Urinary bladder (tissue), 4 donors: ENCODE results near the gene MYLK. TPM values are rescaled to one million over a fixed set of nuclear protein-coding genes. Genes with fewer than 3 reads are reported as not detected.
"Not testable (repeated sequence)": the region's sequence is repeated elsewhere in the genome, so short reads cannot be mapped to it uniquely, and the experiment has no call there.

Source experiments
- DNase-seq: peaks from one replicate; pipeline ENCODE4 v3.0.0-alpha.2; 2015; ENCODE audit errors: extremely low spot score
- H3K27ac ChIP-seq: one replicate; pipeline ENCODE4 v1.5.1; 2013; ENCODE audit warnings: low read depth, mild to moderate bottlenecking, moderate library complexity
- H3K36me3 ChIP-seq: one replicate; pipeline ENCODE4 v1.6.1; 2013; ENCODE audit warnings: mild to moderate bottlenecking, moderate library complexity; ENCODE audit not compliant: insufficient read depth
- H3K4me1 ChIP-seq: one replicate; pipeline ENCODE4 v1.6.1; 2013; ENCODE audit warnings: mild to moderate bottlenecking, moderate library complexity; ENCODE audit not compliant: insufficient read depth
- H3K4me3 ChIP-seq: one replicate; pipeline ENCODE4 v1.5.1; 2013; ENCODE audit warnings: low read depth, low read length
- WGBS: extraction: QIAGEN DNeasy Blood & Tissue Kit; methylation state at CpG from one replicate; pipeline ENCODE4 v1.1.7; 2013; 5-methylcytosine and 5-hydroxymethylcytosine counted together
- polyA plus RNA-seq: library from polyadenylated mRNA; stranded (reverse); fragments of 200-250 nt; gene quantifications from one replicate; pipeline ENCODE4 v1.2.3, GENCODE V29; 2013
- total RNA-seq: library from RNA; depleted of rRNA; stranded (reverse); fragments of >200 nt; gene quantifications from one replicate; pipeline ENCODE4 v1.2.3, GENCODE V29; 2014
- donor health status: healthy with polysubstance abuse.
- donor health status: healthy.

MYLK gene
- total and polyA plus RNA-seq, 2 donors, result 1,524 to 1,651 TPM

DNA sequence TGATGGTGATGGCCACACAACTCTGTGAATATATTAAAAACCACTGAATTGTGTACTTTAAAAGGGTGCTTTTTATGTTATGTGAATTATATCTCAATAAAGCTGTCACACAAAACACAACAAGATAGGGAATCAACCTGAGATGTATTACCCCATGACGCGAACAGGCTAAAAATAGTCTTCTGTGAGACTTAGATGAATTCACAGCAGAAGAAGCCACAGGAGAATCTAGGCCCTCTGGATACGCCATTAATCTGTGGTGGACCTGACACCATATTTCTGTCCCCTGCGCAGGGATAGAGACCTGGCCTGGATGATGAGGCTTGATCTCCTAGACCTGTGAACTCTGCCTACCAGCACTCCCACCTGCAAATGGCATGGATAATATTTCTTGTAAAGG lies 153.3 kb downstream of the MYLK start:
- Histone ChIP-seq H3K27ac (no peak overlapping the region), H3K4me1 (no peaks in the 10 kb centered on the region), H3K36me3 (no peaks in the 10 kb centered on the region), H3K4me3 (no peak overlapping the region)
- DNase-seq, result no peak
- 74% methylated on average over 4 of the region's 4 CpGs for WGBS

DNA sequence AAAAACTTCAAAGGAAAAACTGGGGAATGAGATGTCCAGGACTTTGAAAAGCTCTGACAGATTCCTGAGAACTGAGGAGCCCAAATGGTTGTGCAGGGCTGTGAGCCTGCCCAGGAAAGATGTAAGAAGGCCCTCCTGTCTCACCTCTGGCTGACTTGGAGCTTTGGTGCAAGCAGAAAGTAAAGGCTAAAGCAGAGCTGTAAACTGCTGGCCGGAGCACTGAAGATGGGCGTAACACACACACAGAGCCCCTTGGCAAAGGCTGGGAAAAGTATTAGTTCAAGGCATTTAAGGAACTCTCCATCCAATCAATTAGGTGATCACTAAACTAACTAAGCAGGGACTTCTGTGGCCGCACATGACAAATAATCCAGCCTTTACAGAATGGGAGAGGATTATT lies 155.1 kb downstream of the MYLK start:
- H3K36me3 ChIP-seq, result no peaks in the 10 kb centered on the region
- no peak overlapping the region for H3K27ac ChIP-seq
- no peak overlapping the region for H3K4me3 ChIP-seq
- WGBS, result 93% methylated on average over 3 of the region's 3 CpGs
- DNase-seq, result no peak
- no peaks in the 10 kb centered on the region for H3K4me1 ChIP-seq

DNA sequence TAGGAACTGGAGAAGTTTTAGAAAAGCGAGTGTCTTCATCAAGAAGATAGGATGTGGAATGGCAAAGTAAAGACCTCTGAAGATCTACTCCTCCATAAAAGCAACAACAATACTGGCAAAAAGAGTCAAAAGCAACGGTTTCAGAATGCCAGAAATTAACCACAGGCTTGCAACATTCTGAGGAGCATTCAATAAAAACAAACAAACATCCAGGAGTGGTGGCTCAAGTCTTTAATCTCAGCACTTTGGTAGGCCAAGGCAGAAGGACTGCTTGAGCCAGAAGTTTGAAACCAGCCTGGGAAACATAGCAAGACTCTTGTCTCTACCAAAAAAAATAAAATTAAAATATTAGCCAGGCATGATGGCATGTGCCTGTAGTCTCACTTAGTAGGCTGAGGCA lies 156.1 kb downstream of the MYLK start:
- 74% methylated on average over 2 of the region's 2 CpGs for WGBS

DNA sequence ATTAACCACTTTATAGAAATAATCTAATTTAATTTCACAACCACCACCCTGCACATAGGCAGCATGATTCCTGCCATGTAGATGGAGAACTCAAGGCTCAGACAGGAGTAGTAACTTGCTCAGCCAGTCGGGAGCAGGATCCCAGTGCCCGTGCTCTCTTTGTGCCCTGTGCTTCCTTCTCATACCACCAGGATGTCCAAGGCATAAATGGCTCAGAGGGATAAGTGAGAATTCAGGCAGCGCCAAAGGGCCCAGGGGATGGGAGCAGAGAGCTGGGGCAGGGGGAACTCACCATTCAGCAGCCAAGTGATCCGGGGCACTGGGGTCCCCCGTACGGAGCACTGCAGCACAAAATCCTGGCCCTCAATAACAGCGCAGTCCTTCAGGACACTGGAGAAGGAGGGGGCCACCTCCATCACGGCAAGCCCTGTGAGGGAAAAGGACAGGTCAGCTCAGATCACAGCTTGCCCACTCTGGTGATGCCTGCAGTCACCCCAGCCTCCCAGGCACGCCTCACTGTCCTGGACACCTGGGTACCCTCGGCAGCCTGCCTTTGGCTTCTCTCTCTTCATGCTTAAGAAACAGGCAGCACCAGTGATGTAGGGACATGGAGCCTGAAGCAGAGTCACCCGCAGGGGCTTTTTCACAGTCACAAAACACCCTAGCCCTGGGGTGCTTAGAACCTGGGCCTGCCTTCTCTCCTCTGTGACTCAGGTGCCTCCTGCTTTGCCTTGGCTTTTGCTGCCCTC lies 158.3 kb downstream of the MYLK start:
- no peak overlapping the region for H3K27ac ChIP-seq
- WGBS, result 89% methylated on average over 11 of the region's 11 CpGs

More for the DNA sequence above, 156.1 kb downstream of the MYLK start:
- no peak for DNase-seq
- no peak overlapping the region for H3K27ac ChIP-seq
- H3K4me3 ChIP-seq, result no peak overlapping the region
- H3K36me3 ChIP-seq, result no peaks in the 10 kb centered on the region
- H3K4me1 ChIP-seq, result no peaks in the 10 kb centered on the region

DNA sequence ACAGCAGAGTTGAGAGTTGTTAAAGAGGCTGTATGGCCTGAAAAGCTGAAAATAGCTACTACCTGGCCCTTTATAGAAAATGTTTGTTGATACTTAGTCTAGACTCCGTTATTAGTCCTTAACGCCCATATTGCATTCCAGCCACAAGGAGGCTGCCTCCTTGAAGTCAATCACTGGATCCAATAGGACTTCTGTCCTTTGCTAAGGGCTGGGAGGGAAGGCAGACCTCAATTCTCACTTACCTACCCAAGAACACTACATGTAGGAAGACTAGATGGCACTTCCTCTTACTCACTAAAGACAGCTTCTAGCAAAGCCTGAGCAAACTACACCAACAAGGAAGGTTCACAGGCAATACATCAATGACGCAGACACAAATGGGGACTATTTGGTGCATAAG lies 159.8 kb downstream of the MYLK start:
- H3K27ac ChIP-seq, result no peak overlapping the region
- no peaks in the 10 kb centered on the region for H3K36me3 ChIP-seq
- no peak for DNase-seq
- H3K4me1 ChIP-seq, result no peaks in the 10 kb centered on the region
- WGBS, result 17% methylated on average over 3 of the region's 3 CpGs
- no peak overlapping the region for H3K4me3 ChIP-seq

More for the DNA sequence above, 158.3 kb downstream of the MYLK start:
- Histone ChIP-seq H3K36me3 (no peaks in the 10 kb centered on the region), H3K4me1 (no peaks in the 10 kb centered on the region), H3K4me3 (no peak overlapping the region)
- no peak for DNase-seq

DNA sequence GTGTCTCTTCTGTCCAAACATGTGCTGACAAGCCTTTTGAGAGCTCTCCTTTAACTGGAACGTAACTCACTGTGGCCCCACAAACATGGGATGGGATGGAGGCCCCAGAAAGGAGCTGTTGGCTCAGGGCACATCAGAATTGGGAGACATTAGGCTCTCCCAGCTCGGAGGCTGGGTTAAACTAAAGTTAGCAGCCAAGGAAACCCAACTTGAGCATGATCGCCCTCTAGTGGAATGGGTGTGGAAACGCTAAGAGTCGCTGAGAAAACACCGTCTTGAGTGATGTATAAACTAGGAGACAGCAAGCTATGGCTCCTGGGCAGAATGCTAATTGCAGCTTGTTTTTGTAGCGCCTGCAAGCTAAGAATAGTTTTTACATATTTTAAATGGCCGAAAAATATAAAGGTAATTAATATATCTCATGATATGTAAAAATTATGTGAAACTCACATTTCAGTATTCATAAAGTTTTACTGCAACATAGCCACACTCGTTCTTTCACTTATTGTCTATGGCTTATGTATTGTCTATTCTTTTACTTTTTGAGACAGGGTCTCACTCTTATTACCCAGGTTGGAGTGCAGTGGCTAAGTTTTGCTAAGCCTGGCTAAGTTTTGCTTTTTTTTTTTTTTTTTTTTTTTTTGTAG lies 160.5 kb downstream of the MYLK start:
- no peaks in the 10 kb centered on the region for H3K4me1 ChIP-seq
- H3K4me3 ChIP-seq, result no peak overlapping the region
- WGBS, result 12% methylated on average over 9 of the region's 9 CpGs
- DNase-seq, result peak; percentile 73
- no peak overlapping the region for H3K27ac ChIP-seq
- H3K36me3 ChIP-seq, result no peaks in the 10 kb centered on the region

DNA sequence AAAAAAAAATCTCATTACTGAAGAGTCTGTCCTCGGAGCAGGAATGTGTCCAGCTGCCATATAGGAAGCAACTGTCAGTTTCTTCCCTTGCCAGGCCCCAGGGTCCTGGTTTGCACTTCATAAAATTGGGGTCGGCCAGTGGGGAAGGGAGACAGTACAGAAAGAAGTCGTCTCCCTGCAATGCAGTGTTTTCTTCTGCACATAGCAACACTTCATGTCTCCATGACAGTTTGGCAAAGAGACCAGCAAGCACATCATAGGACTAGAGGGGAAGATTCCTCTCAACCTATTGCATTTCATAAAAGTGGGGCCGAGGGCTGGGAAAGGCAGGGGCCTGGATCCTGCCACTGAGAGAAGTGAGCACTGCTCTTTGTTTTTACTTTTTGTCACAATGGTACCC lies 161.1 kb downstream of the MYLK start:
- WGBS, result 35% methylated on average over 4 of the region's 4 CpGs
- DNase-seq, result peak; percentile 43

DNA sequence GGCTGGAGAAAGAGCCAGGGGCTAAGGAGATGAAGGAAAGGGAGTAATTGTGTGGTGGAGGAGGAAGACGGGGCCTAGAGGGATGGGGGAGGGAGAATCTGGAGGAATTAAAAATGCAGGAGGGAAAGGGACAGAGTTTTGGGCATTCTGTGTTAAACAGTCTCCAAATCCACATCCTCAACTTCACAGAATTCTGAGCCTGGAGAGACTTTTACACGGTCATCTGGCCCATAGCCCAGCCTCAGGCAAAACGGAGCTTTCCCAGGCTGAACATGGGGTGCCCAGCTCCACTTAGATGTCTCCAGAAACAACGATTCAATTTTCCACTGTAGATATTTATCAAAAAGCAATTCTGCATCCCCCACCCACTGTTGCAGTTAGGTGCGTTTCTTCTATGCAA lies 161.7 kb downstream of the MYLK start:
- H3K4me3 ChIP-seq, result no peak overlapping the region
- DNase-seq, result no peak
- no peaks in the 10 kb centered on the region for H3K36me3 ChIP-seq
- no peak overlapping the region for H3K27ac ChIP-seq
- H3K4me1 ChIP-seq, result no peaks in the 10 kb centered on the region
- WGBS, result 36% methylated on average over 5 of the region's 5 CpGs

More for the DNA sequence above, 161.1 kb downstream of the MYLK start:
- H3K4me1 ChIP-seq, result no peaks in the 10 kb centered on the region
- no peak overlapping the region for H3K27ac ChIP-seq
- no peak overlapping the region for H3K4me3 ChIP-seq
- no peaks in the 10 kb centered on the region for H3K36me3 ChIP-seq

DNA sequence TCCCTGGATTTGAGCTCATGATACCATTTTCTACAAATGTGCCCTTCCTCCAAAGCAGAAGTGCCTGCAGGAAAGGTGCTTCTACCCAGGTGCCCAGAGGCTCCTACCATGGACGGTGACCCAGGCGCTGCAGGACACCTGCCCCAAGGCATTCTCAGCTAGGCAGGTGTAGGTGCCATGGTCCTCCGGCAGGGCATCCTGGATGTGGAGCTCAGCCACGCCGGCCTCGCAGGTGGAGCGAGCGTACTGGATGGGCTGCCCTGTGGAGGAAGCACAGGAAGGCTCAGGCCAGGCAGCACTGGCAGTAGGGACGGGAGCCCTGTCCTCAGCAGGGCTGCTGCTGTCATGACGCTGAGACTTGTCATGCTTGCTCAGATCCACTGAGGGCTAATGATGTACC lies 162.1 kb downstream of the MYLK start:
- no peak for DNase-seq
- WGBS, result 84% methylated on average over 10 of the region's 10 CpGs
- H3K27ac ChIP-seq, result no peak overlapping the region

DNA sequence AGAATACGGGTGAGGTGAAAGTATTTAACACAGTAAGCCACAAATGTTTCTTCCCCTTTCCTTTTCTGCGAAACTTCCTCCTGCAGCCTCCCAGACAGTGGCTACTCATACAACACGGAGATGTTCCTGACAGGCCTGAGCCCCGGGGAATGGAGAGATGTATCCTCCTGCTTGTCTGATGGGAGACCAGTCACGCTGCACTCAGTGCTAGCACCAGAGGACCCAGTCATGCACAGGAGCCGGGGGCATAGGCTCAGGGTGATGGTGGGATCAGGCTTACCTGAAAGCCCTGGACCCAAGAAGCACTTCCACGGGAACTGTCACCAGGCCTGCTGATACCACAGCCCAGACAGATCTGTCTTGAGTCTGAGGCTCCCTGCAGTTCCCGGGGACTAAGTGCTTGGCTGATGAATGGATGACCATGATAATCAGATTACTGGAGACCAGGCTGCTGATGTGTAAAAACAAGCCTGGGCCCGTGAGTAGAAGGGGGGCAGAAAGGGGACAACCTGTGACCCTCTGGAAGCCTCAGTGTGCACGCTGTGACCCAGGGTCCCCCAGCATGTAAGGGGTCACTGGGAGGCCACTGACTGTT lies 162.9 kb downstream of the MYLK start:
- not testable (repeated sequence) for H3K4me3 ChIP-seq, H3K36me3 ChIP-seq, H3K4me1 ChIP-seq, DNase-seq, H3K27ac ChIP-seq
- WGBS, result 63% methylated on average over 9 of the region's 10 CpGs

More for the DNA sequence above, 162.1 kb downstream of the MYLK start:
- Histone ChIP-seq H3K36me3 (no peaks in the 10 kb centered on the region), H3K4me1 (no peaks in the 10 kb centered on the region), H3K4me3 (no peak overlapping the region)

DNA sequence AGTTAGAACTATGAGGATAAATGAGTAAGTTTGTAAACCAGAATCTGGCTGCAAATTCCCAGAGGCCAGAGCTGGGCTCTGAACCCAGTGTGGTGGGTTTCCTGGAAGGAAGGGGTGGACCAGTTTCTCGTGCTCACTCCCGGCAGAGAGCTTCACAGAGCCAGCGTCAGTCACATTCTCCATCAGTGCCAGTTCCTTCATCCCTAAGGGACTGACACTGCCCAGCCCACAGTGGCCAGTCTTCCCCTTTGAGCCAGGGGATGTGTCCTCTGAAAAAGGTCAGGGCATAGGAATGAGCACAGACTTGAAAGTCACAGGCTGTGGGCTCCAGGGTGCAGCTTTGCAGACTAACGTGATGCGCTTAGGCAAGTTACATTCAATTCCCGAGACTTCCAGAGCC lies 163.5 kb downstream of the MYLK start:
- DNase-seq, result no peak
- H3K4me3 ChIP-seq, result no peak overlapping the region
- H3K4me1 ChIP-seq, result no peaks in the 10 kb centered on the region
- no peak overlapping the region for H3K27ac ChIP-seq
- H3K36me3 ChIP-seq, result no peaks in the 10 kb centered on the region
- 44% methylated on average over 6 of the region's 6 CpGs for WGBS

DNA sequence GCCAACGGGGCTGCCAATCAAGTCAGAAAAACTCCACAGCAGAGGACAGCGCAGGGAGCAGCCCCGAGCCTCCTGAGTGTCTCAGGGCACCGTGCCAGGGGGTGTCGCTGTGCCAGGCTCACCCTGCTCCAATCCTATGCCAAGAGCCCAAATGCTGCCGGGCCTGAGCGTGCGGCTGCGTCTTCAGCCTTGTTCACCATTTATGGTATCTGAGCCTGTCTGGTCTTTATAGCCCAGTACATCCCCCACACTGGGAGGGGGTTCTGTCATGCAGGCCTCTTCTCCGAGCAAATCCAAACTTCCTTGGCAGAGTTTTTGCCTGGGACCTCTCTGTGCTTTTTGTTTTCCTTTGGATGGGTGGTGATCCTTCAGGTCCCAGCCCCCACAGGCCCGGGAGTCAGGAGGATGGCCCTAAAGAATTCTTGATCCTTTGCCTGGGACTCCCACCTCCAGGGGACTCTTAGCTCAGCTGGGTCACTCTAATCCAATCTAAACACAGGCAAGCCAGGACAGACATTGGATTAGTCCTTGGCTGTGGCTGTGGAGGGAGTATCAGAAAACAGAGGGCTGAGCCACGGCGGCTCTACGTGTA lies 164.2 kb downstream of the MYLK start:
- Histone ChIP-seq H3K4me3 (no peak overlapping the region), H3K36me3 (no peaks in the 10 kb centered on the region), H3K27ac (no peak overlapping the region), H3K4me1 (no peaks in the 10 kb centered on the region)
- 21% methylated on average over 14 of the region's 14 CpGs for WGBS
- peak; percentile 64 for DNase-seq

DNA sequence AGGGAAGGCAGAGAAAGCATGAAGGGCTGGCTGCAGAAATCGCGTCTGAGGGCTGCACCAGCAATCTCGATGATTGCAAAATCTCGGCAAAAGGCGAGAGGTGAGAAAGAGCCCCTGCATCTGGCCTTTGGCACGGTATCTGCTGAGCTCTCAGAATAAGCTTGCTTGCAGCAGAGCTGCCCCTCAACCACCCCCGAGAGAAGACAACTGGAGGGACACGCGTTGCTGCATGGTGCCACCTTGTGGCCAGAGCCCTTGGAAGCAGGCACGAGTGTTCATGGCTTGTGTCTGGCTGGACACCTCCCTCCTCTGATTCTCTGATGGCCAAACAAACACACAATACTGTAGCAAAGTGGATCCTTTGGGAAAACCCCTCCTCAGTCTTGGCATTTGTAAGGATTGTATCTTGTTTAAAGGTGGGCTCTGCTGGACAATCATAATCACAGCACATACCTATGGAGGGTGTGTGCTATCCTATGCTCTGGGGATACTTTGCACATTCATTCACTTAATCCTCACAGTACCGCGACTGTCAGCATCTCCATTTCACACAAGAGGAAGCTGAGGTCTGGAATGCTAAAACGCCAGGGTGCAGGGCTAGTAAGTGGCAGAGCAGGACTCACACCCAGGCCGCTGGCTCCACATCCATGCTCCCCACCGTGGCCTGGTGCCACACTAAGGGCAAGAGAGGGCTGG lies 164.9 kb downstream of the MYLK start:
- not testable (repeated sequence) for H3K27ac ChIP-seq, H3K4me1 ChIP-seq, H3K36me3 ChIP-seq, H3K4me3 ChIP-seq
- peak; percentile 49 for DNase-seq
- 15% methylated on average over 15 of the region's 15 CpGs for WGBS
